Measurements from ENCODE around the gene SCCPDH.
"Not testable (repeated sequence)": the region's sequence is repeated elsewhere in the genome, so short reads cannot be mapped to it uniquely, and the experiment has no call there.

The SCCPDH gene

GRCh38 chr1:246800756-246801155, 76.5 kb downstream of the SCCPDH start:
- DNase-seq (ENCODE audit: low spot score), result no peak

- DNase-seq (ENCODE audit: low spot score), result no peak
Measured at GRCh38 chr1:246801241-246802020, 77.2 kb downstream of the SCCPDH start.

DNA sequence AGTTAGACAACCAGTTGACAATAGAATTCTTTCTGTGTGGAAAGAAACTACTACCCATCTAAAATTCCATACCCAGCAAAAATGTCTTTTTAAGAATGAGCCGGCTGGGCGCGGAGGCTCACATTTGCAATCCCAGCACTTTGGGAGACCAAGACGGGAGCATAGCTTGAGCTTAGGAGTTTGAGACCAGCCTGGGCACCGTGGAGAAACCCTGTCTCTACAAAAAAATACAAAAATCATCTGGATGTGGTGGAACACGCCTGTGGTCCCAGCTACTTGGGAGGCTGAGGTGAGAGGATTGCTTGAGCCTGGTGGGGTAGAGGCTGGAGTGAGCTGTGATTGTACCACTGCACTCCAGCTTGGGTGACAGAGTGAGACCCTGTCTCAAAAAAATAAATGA, 79.2 kb downstream of the SCCPDH start:
- DNase-seq (ENCODE audit: low spot score), result no peak

- DNase-seq (ENCODE audit: low spot score), result no peak
Measured at GRCh38 chr1:246803883-246804282, 79.7 kb downstream of the SCCPDH start.

DNA sequence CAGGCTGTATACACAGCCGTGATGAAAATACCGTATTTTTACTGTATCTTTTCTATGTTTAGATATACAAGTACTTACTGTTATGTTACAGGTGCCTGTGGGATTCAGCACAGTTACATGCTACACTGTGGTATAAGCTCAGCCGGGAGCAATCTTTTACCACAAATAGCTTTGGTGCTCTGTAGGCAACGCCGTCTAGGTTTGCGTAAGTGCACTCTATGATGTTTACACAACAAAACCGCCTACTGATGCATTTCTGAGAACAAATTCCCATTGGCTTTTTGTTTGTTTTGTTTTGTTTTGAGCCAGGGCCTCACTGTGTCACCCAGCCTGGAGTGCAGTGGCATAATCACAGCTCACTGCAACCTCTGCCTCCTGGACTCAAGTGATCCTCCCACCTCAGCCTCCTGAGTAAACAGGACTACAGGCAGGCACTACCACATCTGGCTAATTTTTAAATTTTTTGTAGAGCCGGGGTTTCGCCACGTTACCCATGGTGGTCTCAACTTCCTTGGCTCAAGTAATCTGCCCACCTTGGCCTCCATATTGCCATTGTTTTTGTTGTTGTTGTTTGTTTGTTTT, 81.0 kb downstream of the SCCPDH start:
- DNase-seq (ENCODE audit: low spot score), result no peak

DNA sequence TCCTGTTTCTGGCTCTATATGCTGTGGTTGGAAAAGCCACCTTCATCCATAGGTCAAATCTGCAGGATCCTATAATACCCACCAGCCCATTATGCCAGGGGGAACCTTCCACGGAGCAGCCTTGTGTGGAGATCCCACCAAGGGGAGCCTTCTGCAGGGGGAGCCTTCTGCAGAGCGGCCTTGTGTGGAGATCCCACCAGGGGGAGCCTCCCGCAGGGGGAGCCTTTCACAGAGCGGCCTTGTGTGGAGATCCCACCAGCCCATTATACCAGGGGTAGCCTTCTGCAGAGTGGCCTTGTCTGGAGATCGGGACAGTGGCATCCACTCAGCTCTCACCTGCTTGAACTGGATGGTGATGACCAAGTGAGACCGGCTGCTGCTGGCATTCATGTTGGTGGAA, 85.3 kb downstream of the SCCPDH start:
- no peak for DNase-seq (ENCODE audit: low spot score)

DNA sequence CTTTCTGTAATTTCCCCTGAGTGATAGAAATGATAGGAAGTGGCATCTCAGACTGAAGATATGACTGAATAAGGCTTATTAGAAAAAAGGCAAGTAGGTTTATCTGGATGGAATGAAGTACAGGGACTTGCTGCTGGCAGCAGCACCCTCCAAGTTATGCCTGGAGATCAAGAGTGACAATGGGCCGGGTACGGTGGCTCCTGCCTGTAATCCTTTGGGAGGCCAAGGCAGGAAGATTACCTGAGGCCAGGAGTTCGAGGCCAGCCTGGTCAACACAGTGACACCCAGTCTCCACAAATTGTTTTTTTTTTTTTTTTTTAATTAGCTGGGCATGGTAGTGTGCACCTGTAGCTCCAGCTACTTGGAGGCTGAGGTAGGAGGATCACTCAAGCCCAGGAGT, 87.8 kb downstream of the SCCPDH start:
- DNase-seq (ENCODE audit: low spot score), result no peak

GRCh38 chr1:246813325-246813724, 89.1 kb downstream of the SCCPDH start:
- DNase-seq (ENCODE audit: low spot score), result not testable (repeated sequence)

GRCh38 chr1:246814890-246815289, 90.7 kb downstream of the SCCPDH start:
- no peak for DNase-seq (ENCODE audit: low spot score)

- no peak for DNase-seq (ENCODE audit: low spot score)
Measured at GRCh38 chr1:246815693-246816270, 91.6 kb downstream of the SCCPDH start.

All from activated CD4-positive, alpha-beta T cell treated with anti-CD3 and anti-CD28 coated beads, Interleukin-2, Interleukin-4, amounts not matched to agents 100 ng/mL and 50 ng/mL, durations not matched to agents 16 hours and 8 hours (primary cell).